ENCODE measurements around the gene TMEM221. TPM values are rescaled to one million over a fixed set of nuclear protein-coding genes. Genes with fewer than 3 reads are reported as not detected.

The TMEM221 gene
- total and polyA plus RNA-seq, 2 experiments from 2014 or later: 1.0 to 2.5 TPM

DNA sequence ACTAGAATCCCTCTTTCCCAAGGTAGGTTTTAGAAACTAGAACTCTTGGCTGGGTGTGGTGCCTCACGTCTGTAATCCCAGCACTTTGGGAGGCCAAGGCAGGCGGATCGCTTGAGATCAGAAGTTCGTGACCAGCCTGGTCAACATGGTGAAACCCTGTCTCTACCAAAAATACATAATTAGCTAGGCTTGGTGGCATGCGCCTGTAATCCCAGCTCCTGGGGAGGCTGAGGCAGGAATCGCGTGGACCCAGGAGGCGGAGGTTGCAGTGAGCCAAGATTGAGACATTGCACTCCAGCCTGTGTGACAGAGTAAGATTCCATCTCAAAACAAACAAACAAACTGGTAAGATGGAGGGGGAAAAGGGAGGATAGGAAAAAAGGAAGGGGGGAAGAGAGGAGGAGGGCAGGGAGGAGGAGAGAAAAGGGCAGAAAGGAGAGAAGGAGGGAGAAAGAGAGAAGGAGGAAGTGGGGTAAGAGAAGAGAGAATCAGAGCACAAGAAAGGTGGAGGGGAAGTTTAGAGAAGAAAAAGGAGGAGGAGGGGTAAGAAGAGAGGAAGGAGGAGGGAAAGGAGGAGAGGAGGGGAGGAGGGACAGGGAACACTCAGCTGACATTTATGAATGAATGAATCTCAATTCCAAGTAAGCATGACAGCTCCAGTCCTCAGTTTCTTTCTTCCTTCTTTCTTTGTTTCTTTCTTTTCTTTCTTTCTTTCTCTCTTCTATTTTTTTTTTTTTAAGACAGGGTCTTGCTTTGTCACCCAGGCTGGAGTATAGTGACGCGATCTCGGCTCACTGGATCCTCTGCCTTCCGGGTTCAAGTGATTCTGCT is 19.2 kb upstream of the TMEM221 start:
- 82% methylated on average over 12 of the region's 12 CpGs for WGBS (ENCODE audit: low lambda C conversion rate, missing lambda C conversion rate)
- H3K9me3 ChIP-seq (ENCODE audit: low read depth): no peaks in the 10 kb centered on the region
- no peaks in the 10 kb centered on the region for H4K20me1 ChIP-seq (ENCODE audit: insufficient read depth, poor library complexity, severe bottlenecking)
- TF ChIP-seq, protein P1, sequence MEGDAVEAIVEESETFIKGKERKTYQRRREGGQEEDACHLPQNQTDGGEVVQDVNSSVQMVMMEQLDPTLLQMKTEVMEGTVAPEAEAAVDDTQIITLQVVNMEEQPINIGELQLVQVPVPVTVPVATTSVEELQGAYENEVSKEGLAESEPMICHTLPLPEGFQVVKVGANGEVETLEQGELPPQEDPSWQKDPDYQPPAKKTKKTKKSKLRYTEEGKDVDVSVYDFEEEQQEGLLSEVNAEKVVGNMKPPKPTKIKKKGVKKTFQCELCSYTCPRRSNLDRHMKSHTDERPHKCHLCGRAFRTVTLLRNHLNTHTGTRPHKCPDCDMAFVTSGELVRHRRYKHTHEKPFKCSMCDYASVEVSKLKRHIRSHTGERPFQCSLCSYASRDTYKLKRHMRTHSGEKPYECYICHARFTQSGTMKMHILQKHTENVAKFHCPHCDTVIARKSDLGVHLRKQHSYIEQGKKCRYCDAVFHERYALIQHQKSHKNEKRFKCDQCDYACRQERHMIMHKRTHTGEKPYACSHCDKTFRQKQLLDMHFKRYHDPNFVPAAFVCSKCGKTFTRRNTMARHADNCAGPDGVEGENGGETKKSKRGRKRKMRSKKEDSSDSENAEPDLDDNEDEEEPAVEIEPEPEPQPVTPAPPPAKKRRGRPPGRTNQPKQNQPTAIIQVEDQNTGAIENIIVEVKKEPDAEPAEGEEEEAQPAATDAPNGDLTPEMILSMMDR (IDR thresholded peaks at IDR 0.05; ENCODE audit: poor library complexity): no peak
- no peak for TF ChIP-seq EZH2phosphoT487 (IDR thresholded peaks at IDR 0.05; ENCODE audit: low read depth, severe bottlenecking, unreplicated experiment)
- TF ChIP-seq EZH2 (IDR thresholded peaks at IDR 0.05; ENCODE audit: borderline replicate concordance): no peak
- H3K79me2 ChIP-seq: peaks cover 8% of the 10 kb centered on the region
- H3K27ac ChIP-seq: no peak overlapping the region
- no peak overlapping the region for H3K4me3 ChIP-seq
- no peaks in the 10 kb centered on the region for H3K36me3 ChIP-seq (replicated peaks; ENCODE audit: insufficient read depth, low read depth)
- H2AFZ ChIP-seq: no peak overlapping the region
- no peaks in the 10 kb centered on the region for H3K9me2 ChIP-seq (replicated peaks; ENCODE audit: insufficient read depth)
- H3K27me3 ChIP-seq: no peaks in the 10 kb centered on the region
- H3K4me2 ChIP-seq: no peak overlapping the region
- H3K4me1 ChIP-seq (ENCODE audit: insufficient read depth): peaks cover 15% of the 10 kb centered on the region
- DNase-seq (ENCODE audit: low spot score): no peak

DNA sequence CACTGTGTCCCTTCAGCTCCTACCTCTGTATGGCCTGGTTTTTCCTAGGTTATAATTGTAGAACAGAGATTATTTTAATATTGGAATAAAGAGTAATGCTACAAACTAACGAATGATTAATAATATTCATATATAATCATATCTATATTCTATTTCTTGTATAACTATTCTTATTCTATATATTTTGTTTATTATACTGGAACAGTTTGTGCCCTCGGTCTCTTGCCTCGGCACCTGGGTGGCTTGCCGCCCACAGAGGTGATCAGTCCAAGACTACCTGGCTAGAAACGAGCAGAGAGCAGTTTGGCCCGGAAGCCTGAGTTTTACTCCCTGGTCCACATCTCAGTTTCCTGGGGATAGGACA is 18.0 kb upstream of the TMEM221 start:
- no peak for DNase-seq (ENCODE audit: low spot score)
- Histone ChIP-seq H3K4me1 (ENCODE audit: insufficient read depth) (peaks cover 13% of the 10 kb centered on the region), H2AFZ (no peak overlapping the region), H3K4me3 (no peak overlapping the region), H4K20me1 (ENCODE audit: insufficient read depth, poor library complexity, severe bottlenecking) (no peaks in the 10 kb centered on the region), H3K9me3 (ENCODE audit: low read depth) (no peaks in the 10 kb centered on the region), H3K79me2 (peaks cover 5% of the 10 kb centered on the region), H3K27me3 (no peaks in the 10 kb centered on the region), H3K27ac (no peak overlapping the region), H3K4me2 (no peak overlapping the region), H3K36me3 (replicated peaks; ENCODE audit: insufficient read depth, low read depth) (no peaks in the 10 kb centered on the region), H3K9me2 (replicated peaks; ENCODE audit: insufficient read depth) (no peaks in the 10 kb centered on the region)
- TF ChIP-seq, protein P1 (IDR thresholded peaks at IDR 0.05; ENCODE audit: poor library complexity): no peak
- TF ChIP-seq EZH2 (IDR thresholded peaks at IDR 0.05; ENCODE audit: borderline replicate concordance) (no peak), EZH2phosphoT487 (IDR thresholded peaks at IDR 0.05; ENCODE audit: low read depth, severe bottlenecking, unreplicated experiment) (no peak)
- WGBS (ENCODE audit: low lambda C conversion rate, missing lambda C conversion rate): 50% methylated on average over 6 of the region's 6 CpGs

DNA sequence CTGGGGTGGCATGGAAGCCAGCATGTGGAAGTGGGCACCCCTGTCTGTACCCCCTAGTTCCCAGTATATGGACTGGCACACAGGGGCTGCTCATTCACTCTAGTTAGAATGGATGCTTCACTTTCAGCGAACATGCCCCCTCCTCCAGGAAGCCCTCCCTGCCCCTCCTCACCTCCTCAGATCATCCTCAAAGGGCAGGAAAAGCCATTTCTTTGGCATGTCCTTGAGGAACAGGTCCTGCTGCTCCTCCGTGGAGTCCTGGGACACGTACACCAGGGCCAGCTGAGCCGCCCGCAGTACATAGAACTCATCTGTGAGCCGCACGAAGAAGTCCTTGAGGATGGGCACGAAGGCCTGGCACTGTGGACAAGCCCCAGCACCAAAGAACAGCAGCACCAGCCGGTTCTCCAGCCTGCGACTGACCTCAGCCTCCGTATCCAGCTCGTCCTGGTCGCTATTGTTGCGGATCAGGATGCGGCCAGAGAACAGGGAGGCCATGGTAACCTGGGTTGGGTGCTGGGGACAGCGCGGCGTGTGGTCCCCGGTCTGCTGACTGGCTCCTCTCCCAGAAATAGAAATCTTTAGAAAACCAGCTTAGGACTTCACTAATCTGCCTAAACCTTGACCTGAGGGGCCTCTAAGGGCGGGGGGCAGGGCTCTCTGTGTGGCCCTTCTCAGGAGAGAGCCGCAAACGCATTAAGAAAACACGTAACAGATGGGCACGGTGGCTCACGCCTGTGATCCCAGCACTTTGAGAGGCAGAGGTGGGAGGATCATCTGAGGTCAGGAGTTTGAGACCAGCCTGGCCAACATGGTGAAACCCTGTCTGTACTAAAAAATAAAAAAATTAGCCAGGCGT is 12.1 kb upstream of the TMEM221 start, which contains the start of gene NXNL1:
Gene NXNL1, minus strand, starts transcription at position 555 of the 859 bp plus-strand sequence. Its CDS starts 57 bp downstream, at position 498.
- Histone ChIP-seq H3K79me2 (no peaks in the 10 kb centered on the region), H4K20me1 (ENCODE audit: insufficient read depth, poor library complexity, severe bottlenecking) (no peaks in the 10 kb centered on the region), H3K9me3 (ENCODE audit: low read depth) (no peaks in the 10 kb centered on the region), H3K36me3 (replicated peaks; ENCODE audit: insufficient read depth, low read depth) (no peaks in the 10 kb centered on the region), H3K27me3 (peaks cover 17% of the 10 kb centered on the region), H3K4me3 (no peak within 1 kb of the TSS), H3K4me1 (ENCODE audit: insufficient read depth) (no peaks in the 10 kb centered on the region), H2AFZ (no peak within 1 kb of the TSS), H3K27ac (no peak within 1 kb of the TSS), H3K9me2 (replicated peaks; ENCODE audit: insufficient read depth) (no peaks in the 10 kb centered on the region), H3K4me2 (no peak within 1 kb of the TSS)
- no peak for DNase-seq (ENCODE audit: low spot score)
- 86% methylated on average over 26 of the region's 26 CpGs for WGBS (ENCODE audit: low lambda C conversion rate, missing lambda C conversion rate)
- no peak for TF ChIP-seq EZH2 (IDR thresholded peaks at IDR 0.05; ENCODE audit: borderline replicate concordance)
- no peak for TF ChIP-seq EZH2phosphoT487 (IDR thresholded peaks at IDR 0.05; ENCODE audit: low read depth, severe bottlenecking, unreplicated experiment)
- TF ChIP-seq, protein P1 (IDR thresholded peaks at IDR 0.05; ENCODE audit: poor library complexity): no peak
